Epidermal melanocyte (primary cell): Measurements from ENCODE around the gene POPDC2.

Source experiments
- DNase-seq: peaks from one replicate; pipeline ENCODE4 v3.0.0; 2011; ENCODE audit warnings: low spot score; ENCODE audit not compliant: insufficient read length

POPDC2 gene

DNA sequence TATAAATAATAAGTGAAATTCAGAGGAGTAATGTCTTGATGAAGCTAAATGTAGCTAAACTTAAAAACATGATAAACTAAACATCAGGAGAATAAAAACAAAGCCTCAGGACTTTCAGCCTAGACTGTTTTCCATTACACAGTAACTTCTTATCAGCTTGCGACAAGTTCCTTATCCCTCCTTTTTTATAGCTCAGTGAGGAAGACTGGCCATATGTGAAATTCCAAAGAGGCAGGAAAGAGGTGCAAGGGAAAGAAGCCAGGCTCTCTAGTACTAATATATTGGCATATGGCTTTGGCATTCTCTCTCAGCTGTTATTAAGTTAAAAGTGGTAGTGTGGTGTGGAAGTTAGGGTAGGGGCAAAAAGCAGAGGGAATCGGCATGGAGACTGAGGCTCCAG, 12.4 kb upstream of the POPDC2 start:
- no peak for DNase-seq

DNA sequence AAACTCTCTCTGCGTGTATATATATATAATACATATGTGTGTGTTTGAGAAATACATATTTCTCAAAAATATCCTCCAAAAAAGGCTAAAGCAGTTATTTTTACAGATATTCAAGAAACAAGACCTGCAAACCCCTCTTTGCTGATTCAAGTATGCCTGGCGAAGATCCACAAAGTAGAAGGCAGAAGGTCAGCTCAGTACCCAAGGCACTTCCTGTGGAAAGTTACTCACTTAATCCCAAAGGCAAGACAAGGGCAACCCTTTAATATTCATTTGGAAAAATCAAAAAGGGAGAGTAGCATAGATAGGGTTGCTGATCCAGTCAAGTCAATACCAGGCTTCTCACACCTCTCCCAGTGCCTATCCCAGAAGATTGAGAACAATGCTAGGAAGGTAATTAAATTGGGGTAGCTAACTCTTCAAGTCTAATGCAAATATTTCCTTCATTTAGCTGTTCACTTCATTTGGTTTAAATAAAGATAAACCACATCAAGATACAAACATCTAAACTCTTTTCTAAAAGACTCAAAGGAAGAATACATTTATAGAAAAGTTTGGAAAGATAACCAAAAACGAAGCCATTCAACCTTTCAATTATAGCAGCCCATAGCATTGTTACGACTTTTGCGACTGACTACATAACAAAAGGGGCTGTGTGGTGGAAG, 9.6 kb upstream of the POPDC2 start:
- DNase-seq: no peak

DNA sequence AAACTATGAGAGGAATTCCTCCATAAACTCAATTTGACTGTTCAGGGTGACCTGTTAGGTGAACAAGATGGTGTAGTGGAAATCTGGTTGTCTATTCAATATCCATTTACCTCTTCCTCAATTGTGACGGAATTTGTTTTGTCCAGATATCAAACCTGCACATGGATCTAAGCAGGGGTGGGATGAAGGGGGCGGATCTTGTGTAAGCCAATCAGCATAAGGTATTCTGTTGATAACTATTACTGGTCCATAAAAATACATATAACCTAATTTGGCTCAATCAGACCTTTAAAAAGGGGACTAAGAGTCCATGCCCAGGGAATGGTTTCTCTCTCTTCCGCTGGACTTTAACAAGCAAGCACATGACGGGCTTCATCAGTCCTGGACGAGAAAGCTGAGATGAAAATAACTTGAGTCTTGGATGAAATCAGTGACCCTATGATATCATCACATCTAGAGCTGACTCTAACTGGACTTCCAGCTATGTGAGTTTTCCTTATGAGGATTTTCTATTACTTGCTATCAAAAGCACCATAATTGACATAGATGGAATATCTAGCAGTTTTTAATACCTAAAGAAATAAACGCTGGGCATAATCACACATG, 5.7 kb upstream of the POPDC2 start:
- DNase-seq: no peak

DNA sequence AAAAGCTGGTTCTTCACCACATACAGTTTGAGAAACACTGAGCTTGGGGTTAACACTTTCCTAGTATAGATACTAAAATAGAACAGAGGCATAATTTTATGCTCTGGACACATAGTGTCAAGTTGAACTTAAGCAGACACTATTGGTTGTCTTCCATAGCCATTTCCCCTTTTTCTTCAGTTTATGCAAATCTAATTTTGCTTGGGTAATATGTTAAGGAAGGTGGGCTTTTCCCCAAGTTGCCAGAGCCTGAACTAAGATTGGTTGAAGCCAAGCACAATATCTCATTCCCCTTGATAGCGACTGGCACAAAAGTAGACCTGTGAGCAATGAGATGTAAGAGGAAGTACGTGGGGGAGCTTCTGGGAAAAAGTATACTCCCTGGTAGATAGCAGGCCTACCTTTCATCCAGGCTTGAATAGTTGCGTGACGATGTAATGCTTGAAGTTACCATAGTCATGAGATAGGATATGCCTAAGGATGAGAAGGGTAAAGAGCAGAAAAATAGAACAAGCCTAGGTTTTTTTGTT, 4.5 kb upstream of the POPDC2 start:
- DNase-seq: no peak

DNA sequence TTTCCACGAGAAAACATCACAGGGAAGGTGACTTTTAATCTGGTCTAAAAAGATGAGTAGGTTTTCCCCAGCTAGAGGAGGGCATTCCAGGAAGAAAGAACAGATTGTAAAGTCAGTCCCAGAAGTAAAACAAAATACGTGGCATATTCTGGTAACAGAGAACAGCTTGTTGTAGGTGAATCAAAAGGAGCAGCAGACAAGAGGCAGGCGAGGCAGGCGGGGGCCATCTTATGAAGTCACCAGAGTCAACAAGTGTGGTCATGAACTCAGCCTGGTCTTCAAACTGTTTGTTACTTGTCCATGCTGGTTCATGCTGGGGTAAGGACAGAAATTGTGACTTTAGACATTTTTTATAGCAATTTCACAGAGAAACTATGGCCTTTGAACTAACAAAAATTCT, 4.0 kb upstream of the POPDC2 start:
- no peak for DNase-seq

DNA sequence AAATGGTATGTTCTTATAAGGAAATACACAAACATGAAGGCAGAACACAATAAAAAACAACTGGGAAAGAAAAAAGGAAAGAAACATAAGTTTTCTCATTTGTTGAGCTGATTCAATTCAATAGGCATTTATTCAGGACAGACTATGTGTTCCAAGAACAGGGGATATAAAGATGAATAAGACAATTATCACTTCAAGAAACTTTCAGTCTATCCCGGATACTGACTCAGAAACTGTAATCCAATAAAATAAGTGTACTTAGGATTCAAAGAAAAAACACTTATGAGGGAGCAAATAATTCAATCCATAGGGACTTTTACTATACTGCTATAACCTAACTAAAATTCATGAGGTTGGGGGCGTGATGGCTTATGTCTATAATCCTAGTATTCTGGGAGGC, 3.5 kb upstream of the POPDC2 start:
- DNase-seq: no peak

DNA sequence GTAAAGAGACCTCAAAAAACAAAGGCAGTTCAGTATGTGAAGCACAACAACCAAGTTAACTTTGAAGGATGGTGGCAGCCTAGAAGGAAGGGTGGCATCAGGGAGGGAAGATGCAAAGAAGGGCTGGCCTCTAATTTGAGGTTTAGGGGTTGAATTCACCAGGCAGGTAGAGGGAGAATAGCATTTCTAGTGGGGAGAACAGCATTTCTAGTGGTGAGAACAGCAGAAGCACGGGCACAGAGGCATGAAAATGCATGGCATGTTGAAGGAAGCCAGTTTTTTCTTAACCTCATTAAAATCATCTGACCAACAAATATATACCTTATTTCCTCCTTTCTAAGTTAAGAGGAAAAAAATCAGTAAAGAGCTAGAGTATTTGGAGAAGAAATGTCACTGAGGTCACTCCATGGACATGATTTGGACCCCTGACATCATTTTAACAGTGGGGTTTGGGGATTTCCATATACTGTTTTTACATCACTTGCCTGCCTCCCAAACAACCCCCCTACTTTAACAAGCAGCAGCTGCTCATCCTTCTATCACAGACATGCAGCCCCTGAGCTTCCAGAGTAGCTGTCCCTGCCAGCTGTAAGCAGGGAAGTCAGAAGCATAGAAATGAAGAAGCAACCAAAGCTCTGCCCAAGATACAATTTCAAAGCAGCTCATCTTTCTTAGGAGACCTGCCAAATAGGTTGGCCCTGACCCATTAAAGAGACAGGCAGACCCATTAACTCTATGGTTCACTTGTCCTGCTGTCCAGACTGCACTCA, 2.4 kb upstream of the POPDC2 start:
- no peak for DNase-seq

DNA sequence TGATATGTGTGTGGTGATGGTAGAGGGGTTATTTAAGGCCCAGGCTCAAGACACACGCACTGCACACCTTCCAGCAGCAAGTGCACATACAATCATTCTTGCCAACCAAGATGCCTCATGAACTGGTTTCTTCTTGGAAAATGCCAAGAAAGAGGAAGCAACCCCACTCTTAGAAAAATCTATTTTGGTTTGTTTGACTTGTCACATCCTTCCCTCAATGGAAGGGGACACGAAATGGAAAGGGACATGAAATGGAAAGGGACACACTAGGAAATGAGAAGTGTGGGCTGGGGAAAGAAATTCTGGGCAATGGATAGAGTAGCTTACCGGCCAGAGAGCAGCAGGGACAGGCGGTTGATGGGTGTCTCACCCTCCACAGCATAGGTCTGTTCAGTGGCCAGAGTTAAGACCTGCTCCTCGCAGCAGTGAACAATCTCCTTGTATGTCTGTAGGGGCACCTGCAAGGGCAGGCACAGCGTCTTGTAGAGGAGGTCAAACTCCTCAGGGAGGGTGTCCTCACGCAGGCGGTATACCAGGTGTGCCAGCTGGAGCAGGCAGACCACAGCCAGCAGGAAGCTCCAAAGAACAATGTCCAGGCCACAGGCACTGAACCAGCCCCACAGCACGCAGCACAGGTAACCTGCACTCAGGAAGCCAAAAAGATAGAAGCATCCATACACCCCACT, 640 bp downstream of the POPDC2 start:
- no peak for DNase-seq

DNA sequence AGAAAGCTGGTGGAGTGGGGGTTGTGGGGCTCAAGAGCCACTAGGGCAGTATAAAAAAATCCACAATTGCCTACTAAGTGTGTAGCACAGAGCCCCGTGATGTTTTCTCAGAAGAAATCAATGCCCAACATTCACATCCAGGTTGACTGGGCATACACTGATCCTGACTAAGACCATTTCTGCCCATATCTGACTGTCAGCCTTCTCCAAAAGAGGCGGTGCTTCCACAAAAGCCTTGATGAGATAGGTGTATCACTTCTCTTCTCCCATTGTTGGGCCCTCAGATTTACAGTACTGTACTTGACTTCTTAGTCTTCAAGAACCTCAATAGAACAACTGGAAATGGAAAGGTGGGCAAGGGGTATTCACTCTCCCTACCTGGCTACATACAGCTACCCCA, 1.4 kb downstream of the POPDC2 start:
- DNase-seq: no peak

DNA sequence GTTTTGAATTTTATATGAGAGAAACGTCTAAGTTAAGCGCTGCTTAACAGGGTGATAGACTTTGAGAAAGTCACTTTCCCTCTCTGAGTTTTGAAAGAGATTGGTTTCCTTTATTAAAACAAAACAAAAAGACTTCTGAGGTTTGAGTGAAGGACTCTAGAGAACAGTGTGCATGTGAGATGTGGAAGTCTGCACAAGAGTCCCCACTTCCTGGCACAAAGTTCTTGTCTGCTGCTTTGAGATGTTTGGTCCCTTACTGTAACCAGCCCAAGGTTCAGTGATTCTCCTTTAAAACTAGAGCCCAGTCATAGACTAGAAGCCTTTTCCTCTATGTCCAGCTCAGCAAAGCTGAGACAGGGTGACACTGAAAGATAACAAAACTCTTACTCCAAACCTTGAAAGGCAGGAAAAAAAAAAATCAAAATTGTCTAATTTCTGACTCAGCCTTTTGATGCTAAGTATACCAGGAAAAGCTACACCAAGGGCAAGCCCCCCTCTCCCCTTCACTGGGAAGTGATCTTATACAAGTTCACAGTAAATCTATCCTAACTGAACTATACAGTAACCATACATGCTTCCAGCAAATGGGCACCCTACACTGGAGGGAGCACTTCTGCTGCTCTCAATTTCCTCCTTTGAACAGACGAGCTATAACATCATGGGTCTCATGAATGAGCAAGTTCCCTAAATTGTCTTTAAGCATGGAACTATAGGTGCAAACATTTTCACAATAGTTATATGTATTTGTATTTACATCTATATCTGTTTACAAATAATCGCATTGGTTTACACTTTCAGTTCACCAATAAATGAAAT, 2.3 kb downstream of the POPDC2 start:
- no peak for DNase-seq

DNA sequence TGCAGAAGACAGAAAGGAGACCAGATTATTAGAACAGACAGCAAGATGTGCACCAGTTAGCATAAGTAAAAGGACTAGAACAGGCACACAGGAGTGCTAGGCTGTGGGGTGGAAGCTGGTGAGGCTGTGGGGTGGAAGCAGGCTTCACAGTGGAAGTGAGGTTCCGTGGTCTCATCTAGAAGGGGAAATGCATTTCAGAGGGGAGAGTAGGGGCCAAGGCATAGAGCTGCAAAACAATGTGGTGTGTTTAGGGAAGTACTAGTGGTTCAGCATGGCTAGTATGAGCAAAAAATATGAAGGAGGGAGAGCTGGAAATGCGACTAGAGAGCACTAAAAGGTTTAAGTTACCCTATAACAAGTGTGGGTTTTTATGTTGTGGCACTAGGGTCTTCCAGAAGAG, 6.5 kb downstream of the POPDC2 start:
- DNase-seq: no peak

DNA sequence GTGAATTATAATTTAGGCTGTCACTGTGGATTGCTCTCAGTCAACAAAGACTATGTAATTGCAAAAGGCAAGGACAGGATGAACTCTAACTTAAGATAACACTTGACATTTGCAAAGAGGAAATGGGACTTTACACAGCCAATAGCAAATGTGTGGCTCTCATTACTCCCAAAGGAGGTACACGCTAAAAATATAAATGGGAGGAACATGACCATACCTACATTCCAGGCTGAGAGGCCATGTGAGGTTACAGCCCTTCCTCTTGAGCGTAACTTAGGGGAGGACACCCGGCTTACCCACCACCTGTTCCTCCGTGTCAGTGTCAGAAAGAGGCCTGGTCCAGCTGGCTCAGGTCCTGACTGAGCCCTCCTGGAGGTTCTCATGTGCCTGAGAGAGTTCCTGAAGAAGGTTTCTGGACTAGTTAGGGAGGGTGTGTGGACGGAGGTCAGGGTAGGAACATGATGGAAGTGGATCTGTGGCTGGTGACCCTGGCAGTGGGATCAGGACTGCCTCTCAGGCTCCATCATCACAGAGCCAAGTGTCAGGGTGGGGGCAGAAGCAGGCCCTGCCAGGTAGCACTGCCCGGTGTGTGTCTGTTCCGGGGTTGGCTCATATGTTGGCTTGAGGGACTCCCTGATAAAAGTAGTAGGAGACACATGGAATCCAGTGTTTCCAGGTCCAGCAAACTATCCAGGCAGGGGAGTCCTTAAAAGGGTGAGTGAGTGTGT, 7.9 kb downstream of the POPDC2 start:
- no peak for DNase-seq

DNA sequence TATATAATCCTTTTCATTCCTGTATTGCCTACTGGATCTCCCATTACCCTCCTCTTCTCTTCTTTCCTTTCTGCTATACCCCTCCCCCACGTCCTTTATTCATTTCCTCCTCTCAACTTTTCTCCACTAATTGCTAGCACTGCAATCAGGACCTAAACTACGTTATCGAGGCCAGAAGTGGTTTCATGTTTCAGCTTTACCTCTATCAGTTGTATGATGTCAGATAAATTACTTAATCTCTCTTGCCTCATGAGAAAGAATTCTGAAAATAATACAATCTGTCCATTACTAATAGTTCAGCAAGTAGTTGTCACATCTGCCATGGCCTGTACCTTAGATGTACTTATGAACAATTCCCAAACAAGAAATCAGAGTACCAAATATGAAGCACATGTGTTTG, 10.6 kb downstream of the POPDC2 start:
- DNase-seq: no peak

DNA sequence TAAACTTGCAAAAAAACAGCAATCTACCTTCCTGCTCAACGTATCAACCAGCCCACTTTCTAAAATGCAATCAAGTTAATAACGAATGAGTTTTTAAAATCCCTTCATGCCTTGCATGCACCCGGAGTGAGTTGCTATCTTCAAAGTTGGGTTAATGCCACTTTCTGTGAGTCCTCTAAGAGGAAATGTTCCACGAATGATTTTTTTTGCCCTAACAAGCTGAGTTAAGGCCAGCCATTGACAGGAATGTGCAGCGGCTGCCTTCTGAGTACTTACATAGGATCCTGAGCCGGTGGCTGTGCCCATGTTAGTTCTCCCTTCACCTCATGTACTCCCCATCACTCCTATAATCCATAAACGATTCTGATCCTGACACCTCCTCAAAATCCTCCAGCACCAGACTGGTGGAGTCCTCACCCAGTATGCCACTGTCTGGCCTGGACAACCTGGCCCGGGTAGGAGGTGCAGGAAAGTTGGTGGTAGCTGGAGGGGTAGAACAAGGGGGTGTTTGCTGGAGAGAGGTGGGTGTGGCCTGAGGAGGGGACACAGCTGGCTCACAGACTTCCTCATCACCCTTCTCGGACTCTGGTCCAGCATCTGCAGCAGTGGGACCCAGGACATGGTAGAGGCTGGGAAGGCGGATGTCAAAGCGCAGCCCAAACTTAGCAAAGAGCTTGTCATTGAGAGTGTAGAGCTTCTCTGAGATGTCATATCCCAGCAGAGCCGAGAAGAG, 12.4 kb downstream of the POPDC2 start:
- DNase-seq: no peak

DNA sequence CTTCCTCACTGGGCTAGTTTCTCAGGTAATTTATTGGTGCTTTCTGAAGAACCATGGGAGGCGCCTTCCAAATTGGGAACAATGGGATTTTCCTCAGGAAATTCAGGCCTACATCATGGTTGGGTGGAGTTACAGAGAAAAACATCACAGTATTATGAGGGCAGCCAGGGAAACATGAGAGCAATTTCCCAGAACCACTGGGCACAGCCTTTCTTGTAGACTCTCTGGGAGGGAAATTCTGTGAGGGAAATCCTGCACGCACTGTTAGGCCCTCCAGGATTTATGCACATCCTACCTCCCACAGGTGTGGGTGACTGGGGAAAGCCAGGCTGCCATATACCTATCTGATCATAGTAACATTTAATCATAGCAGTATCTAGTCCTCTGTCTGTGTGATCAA, 13.2 kb downstream of the POPDC2 start:
- no peak for DNase-seq

DNA sequence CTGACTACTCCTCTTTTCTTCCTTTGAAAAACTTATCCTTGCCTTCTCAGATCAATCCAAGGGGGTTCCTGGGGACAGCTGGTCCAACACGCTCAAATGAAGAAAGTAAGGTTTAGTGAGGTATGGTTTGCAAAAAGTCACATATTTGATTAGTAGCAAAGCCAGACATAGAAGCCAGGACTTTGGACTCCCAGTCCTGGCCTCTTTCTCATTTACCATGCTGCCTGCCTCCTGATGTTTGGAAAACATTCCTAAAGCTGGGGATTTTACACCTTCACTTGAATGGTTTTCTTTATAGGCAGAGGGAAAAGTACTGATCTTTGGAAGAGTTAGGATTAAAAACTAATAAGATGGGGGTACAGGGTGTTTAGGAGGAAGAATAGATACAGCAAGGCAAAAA, 14.6 kb downstream of the POPDC2 start:
- no peak for DNase-seq

DNA sequence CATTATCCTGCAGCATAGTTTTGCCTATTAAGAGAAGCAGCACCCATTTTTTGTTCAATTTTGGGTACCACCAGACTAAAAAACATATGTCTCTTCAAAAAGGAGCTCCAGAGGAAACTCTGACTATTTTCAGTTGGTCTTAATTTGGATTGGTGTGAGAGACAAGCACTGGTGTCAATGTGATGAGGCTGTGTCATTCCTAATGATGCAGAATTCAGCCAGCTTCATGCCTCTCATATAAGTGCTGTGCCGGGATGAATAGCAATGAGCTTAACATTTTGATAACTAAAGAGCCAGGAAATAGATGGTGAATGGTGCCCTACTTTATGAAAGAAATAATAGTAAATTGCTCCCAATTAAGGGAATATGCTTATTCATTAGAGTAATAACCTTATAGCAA, 15.9 kb downstream of the POPDC2 start:
- DNase-seq: no peak

DNA sequence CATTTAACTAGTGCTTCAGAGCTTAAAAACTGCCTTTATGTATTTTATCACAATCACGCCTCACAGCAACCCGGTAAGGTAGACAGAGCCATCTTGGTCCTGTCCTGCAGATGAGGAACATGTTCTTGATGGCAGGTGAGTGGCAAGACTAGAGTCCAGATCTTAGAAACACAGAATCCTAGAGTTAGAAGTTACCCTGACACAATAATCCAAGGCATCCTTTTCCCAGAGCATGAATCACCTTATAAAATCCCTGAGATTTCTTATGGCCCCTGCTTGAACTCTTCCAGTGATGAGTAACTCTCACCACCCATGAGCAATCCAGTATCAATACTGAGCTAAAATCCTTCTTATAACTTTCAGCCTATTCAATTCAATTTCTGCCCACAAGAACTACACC, 16.9 kb downstream of the POPDC2 start:
- DNase-seq: no peak

DNA sequence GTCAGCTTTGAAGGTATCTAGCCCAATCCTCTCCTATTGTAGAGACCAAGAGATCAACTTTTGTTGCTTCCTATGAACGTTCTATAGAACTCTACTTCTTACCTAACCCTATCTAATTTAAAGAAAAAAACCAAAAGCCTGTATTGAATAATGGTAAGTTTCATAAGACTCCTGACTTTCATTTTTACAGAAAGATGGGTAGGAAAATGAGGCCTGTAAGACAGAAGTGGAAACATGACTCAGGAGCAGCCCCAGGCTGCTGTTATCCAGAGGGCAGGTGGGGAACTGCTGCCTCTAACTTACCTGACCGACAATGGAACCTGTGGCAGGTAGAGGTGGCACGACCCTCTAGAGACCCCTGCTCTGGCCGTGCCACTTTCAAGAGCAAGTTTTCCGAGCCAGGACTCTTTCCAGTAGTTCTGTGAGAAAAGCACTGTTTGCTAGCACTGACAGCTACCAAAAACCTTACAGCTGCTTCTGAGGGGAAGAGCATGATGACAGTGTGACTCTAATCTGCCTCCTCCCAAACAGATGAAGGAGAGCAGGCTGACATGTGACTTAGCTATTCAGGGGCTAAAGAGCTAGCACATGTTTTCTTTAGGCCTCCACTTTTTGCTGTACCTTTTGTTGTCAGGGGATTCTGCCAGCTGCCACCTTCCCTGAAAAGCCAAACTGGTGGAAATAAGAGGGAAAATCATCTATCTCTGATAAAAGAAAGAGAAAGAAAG, 17.5 kb downstream of the POPDC2 start:
- no peak for DNase-seq
